HEK293 (cell line): ENCODE data around the gene PDGFD.

Experiments
- CTCF ChIP-seq: fragments of 450-650 bp; formaldehyde crosslinking; IDR thresholded peaks from 2 replicates; pipeline ENCODE4 v1.5.1; 2016; ENCODE audit warnings: missing biosample characterization, missing genetic modification characterization
- PATZ1 ChIP-seq: fragments of 450-650 bp; formaldehyde crosslinking; IDR thresholded peaks from 2 replicates; pipeline ENCODE4 v1.5.1; 2016; ENCODE audit warnings: missing biosample characterization, missing genetic modification characterization
- PBX3 ChIP-seq: sonication (generic); formaldehyde crosslinking; IDR thresholded peaks from 2 replicates; pipeline ENCODE4 v1.8.1; 2022; ENCODE audit warnings: mild to moderate bottlenecking, moderate library complexity, missing genetic modification reagents
- PRDM10 ChIP-seq: fragments of 450-650 bp; formaldehyde crosslinking; IDR thresholded peaks from 2 replicates; pipeline ENCODE4 v1.5.1; 2016; ENCODE audit warnings: missing biosample characterization, missing genetic modification characterization
- RBAK ChIP-seq: fragments of 450-650 bp; formaldehyde crosslinking; IDR thresholded peaks from 2 replicates; pipeline ENCODE4 v1.5.1; 2016; ENCODE audit warnings: missing biosample characterization, missing genetic modification characterization
- ZBTB26 ChIP-seq: fragments of 450-650 bp; formaldehyde crosslinking; optimal IDR thresholded peaks from 2 replicates; pipeline ENCODE3; 2016; ENCODE audit warnings: missing biosample characterization, mild to moderate bottlenecking, missing genetic modification characterization
- ZBTB8A ChIP-seq: fragments of 450-650 bp; formaldehyde crosslinking; IDR thresholded peaks from 2 replicates; pipeline ENCODE4 v1.5.1; 2016; ENCODE audit warnings: missing biosample characterization, missing genetic modification characterization
- ZNF174 ChIP-seq: fragments of 450-650 bp; formaldehyde crosslinking; IDR thresholded peaks from 2 replicates; pipeline ENCODE4 v1.5.0; 2017; ENCODE audit warnings: missing biosample characterization, mild to moderate bottlenecking, missing genetic modification characterization
- ZNF18 ChIP-seq: fragments of 450-650 bp; formaldehyde crosslinking; IDR thresholded peaks from 2 replicates; pipeline ENCODE4 v1.5.1; 2016; ENCODE audit warnings: missing biosample characterization, missing genetic modification characterization
- ZNF426 ChIP-seq: fragments of 450-650 bp; formaldehyde crosslinking; IDR thresholded peaks from 2 replicates; pipeline ENCODE4 v1.5.1; 2017; ENCODE audit warnings: missing biosample characterization, missing genetic modification characterization, mild to moderate bottlenecking, inconsistent platforms, moderate library complexity
- ZNF514 ChIP-seq: fragments of 450-650 bp; formaldehyde crosslinking; IDR thresholded peaks from 2 replicates; pipeline ENCODE4 v1.5.1; 2016; ENCODE audit warnings: missing biosample characterization, missing genetic modification characterization
- ZNF529 ChIP-seq: fragments of 450-650 bp; formaldehyde crosslinking; IDR thresholded peaks from 2 replicates; pipeline ENCODE4 v1.5.1; 2017; ENCODE audit warnings: missing genetic modification characterization, missing biosample characterization; ENCODE audit not compliant: insufficient replicate concordance
- ZNF596 ChIP-seq: fragments of 450-650 bp; IDR thresholded peaks from 2 replicates; pipeline ENCODE4 v1.5.0; 2018; ENCODE audit warnings: missing biosample characterization, mild to moderate bottlenecking, missing genetic modification characterization, moderate library complexity
- ZNF704 ChIP-seq: fragments of 450-650 bp; formaldehyde crosslinking; IDR thresholded peaks from 2 replicates; pipeline ENCODE4 v1.5.1; 2016; ENCODE audit warnings: missing biosample characterization, missing genetic modification characterization

- no peak for TF ChIP-seq ZNF426 (tag by site-specific recombination)
- no peak for TF ChIP-seq CTCF
- TF ChIP-seq ZNF18 (tag by site-specific recombination), result no peak
- TF ChIP-seq ZNF596, result no peak
- no peak for TF ChIP-seq PATZ1 (tag by site-specific recombination)
- no peak for TF ChIP-seq ZNF514
- TF ChIP-seq PBX3 (CRISPR knock-in tag), result no peak
- TF ChIP-seq PRDM10 (tag by site-specific recombination), result no peak
- no peak for TF ChIP-seq ZBTB8A (tag by site-specific recombination)
- TF ChIP-seq ZNF529 (tag by site-specific recombination), result no peak
- no peak for TF ChIP-seq RBAK (tag by site-specific recombination)
- TF ChIP-seq ZBTB26 (tag by site-specific recombination), result no peak
- TF ChIP-seq ZNF704 (tag by site-specific recombination), result no peak
- TF ChIP-seq ZNF174 (tag by site-specific recombination), result no peak
Observed at GRCh38 chr11:104011044-104011443, 152.9 kb downstream of the PDGFD start.
